GM21423 (cell line): ENCODE measurements around the gene ABCA5.
"Not testable (repeated sequence)": the region's sequence is repeated elsewhere in the genome, so short reads cannot be mapped to it uniquely, and the experiment has no call there.

Experiments
- ATAC-seq: cut with Tn5 transposase; IDR thresholded peaks from one replicate; pipeline ENCODE4 v1.9.1; 2021; ENCODE audit warnings: mild to moderate bottlenecking, moderate library complexity; ENCODE audit not compliant: unreplicated experiment

ABCA5 gene

GRCh38 chr17:69222707-69223258, 104.2 kb downstream of the ABCA5 start:
- no peak for ATAC-seq

DNA sequence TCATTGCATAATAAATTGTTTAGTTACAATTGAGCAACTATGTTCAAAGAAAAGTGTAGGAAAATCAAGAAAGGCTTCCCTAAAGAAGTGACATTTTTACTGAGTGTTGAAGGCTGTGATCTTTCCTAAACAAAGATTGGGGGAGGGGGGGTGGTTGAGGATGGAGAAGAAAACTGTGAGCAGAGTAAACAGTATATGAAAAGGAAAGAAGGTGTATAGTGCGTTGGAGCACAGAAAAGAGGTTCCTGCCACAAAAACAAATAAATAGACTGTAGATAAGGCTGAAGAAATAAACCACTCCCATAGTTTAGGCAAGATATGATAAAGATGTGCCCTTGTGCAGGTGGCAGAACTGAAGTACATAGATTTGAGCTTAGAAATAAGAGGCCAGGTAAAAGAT, 106.8 kb downstream of the ABCA5 start:
- no peak for ATAC-seq

GRCh38 chr17:69218986-69219385, 107.9 kb downstream of the ABCA5 start:
- ATAC-seq = no peak

DNA sequence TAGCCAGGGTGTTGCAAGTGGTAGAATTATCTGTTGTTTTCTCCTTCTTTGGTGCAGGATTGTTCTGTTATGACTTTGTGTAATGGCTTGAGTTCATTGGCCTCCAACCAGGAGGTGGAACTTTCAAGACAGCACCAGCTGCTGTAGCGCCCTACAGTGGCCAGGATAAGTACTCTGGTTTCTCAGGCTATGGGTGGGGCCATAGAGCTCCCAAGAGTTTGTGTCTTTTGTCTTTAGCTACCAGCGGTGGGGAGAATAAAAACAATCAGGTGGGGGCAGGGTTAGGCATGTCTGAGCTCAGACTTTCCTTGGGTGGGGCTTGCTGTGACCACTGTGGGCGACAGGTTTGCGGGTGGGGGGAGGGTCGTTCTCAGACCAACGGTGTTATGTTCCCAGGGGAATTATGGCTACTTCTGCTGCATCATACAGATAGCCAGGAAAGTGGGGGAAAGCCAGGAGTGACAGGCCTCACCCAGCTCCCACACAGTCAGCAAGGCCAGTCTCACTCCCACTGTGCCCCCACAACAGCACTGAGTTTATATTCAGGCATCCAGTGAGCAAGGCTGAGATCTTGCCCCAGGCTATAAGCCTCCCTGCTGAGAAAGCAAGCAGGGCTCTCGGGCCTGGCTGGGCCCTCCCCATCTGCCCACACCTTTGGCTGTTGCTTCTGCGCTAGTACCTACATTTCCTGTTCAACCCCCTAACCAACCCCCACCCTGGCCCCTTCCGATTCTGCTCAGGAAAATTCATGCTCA, 113.7 kb downstream of the ABCA5 start:
- no peak for ATAC-seq

DNA sequence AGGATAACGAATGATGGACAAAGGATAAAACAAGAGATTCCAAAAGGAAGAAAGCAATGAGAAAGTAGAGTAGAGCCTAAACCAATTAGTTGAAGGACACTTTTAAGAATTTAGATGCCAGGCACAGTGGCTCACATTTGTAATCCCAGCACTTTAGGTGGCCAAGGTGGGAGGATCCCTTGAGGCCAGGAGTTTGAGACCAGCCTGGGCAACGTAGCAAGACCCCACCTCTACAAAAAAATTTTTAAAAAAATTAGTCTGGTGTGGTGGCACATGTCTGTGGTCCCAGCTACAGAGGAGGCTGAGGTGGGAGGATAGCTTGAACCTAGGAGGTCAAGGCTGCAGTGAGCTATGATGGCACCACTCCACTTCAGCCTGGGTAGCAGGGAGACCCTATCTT, 118.3 kb downstream of the ABCA5 start:
- ATAC-seq = no peak

GRCh38 chr17:69207151-69207550, 119.8 kb downstream of the ABCA5 start:
- ATAC-seq = no peak

GRCh38 chr17:69198238-69198637, 128.7 kb downstream of the ABCA5 start:
- no peak for ATAC-seq

- ATAC-seq = not testable (repeated sequence)
These were observed 130.8 kb downstream of the ABCA5 start for GRCh38 chr17:69196105-69196653.
